Neural cell (in vitro differentiated cells): ENCODE data around the gene KIF12. TPM values are rescaled to one million over a fixed set of nuclear protein-coding genes. Genes with fewer than 3 reads are reported as not detected.

Source experiments
- H2AFZ ChIP-seq: fragments of 200-600, 300-800 bp; sonication (generic), shearing (Covaris generic); 2 replicates; pipeline ENCODE4 v1.6.0; 2014; ENCODE audit warnings: low read depth, mild to moderate bottlenecking, antibody characterized with exemption, low read length, moderate library complexity
- H3F3A ChIP-seq: fragments of 200-600 bp; shearing (Covaris generic); 2 replicates; pipeline ENCODE4 v1.6.1; 2016; ENCODE audit warnings: mild to moderate bottlenecking, moderate library complexity, mixed read lengths, antibody characterized with exemption, low read length; ENCODE audit not compliant: insufficient read depth, poor library complexity, severe bottlenecking
- H3K27ac ChIP-seq: fragments of 200-600, 300-800 bp; sonication (generic), shearing (Covaris generic); 2 replicates; pipeline ENCODE4 v1.5.1; 2014; ENCODE audit warnings: mild to moderate bottlenecking, low read length, moderate library complexity
- H3K27me3 ChIP-seq: fragments of 300-800, 200-600 bp; sonication (generic), shearing (Covaris generic); 2 replicates; pipeline ENCODE4 v1.6.0; 2014; ENCODE audit warnings: mild to moderate bottlenecking, low read depth, low read length, moderate library complexity; ENCODE audit not compliant: insufficient read depth
- H3K36me3 ChIP-seq: fragments of 300-800, 200-600 bp; sonication (generic), shearing (Covaris generic); 2 replicates; pipeline ENCODE4 v1.5.1; 2014; ENCODE audit warnings: mild to moderate bottlenecking, antibody characterized with exemption, low read length, moderate library complexity; ENCODE audit not compliant: insufficient read depth
- H3K4me2 ChIP-seq: fragments of 300-800, 200-600 bp; sonication (generic), shearing (Covaris generic); 2 replicates; pipeline ENCODE4 v1.6.0; 2014; ENCODE audit warnings: mild to moderate bottlenecking, low read length
- H3K4me3 ChIP-seq: fragments of 300-800, 200-600 bp; sonication (generic), shearing (Covaris generic); 2 replicates; pipeline ENCODE4 v1.5.1; 2014; ENCODE audit warnings: mild to moderate bottlenecking, low read length, moderate library complexity
- H3K79me2 ChIP-seq: fragments of 200-600 bp; shearing (Covaris generic); replicated peaks from 2 replicates; pipeline ENCODE4 v1.6.0; 2014; ENCODE audit warnings: mild to moderate bottlenecking, low read length, moderate library complexity; ENCODE audit not compliant: insufficient read depth
- H3K9ac ChIP-seq: fragments of 300-800, 200-600 bp; sonication (generic), shearing (Covaris generic); 2 replicates; pipeline ENCODE4 v1.6.1; 2016; ENCODE audit warnings: mild to moderate bottlenecking, low read length, mixed read lengths
- H3K9me2 ChIP-seq: fragments of 200-600 bp; shearing (Covaris generic); 2 replicates; pipeline ENCODE4 v1.6.1; 2016; ENCODE audit warnings: mild to moderate bottlenecking, low read length, mixed read lengths; ENCODE audit not compliant: insufficient read depth
- H3K9me3 ChIP-seq: fragments of 200-600, 300-800 bp; sonication (generic), shearing (Covaris generic); 2 replicates; pipeline ENCODE4 v1.6.1; 2016; ENCODE audit warnings: mild to moderate bottlenecking, mixed run types, low read length, moderate library complexity, mixed read lengths
- H4K20me1 ChIP-seq: fragments of 200-600 bp; shearing (Covaris generic); 2 replicates; pipeline ENCODE4 v1.6.1; 2016; ENCODE audit warnings: mild to moderate bottlenecking, mixed run types; ENCODE audit not compliant: insufficient read depth
- CTCF ChIP-seq: fragments of 450-650 bp; IDR thresholded peaks from 2 replicates; pipeline ENCODE4 v1.5.1; 2014; ENCODE audit warnings: antibody characterized with exemption, mild to moderate bottlenecking, moderate library complexity; ENCODE audit not compliant: poor library complexity, severe bottlenecking
- EP300 ChIP-seq: fragments of 450-650 bp; conservative IDR thresholded peaks from 2 replicates; pipeline ENCODE4 v1.6.1; 2014; ENCODE audit warnings: antibody characterized with exemption, mild to moderate bottlenecking, moderate library complexity; ENCODE audit not compliant: poor library complexity, severe bottlenecking
- EZH2 ChIP-seq: fragments of 200-600, 300-800 bp; shearing (Covaris generic), sonication (generic); IDR thresholded peaks from 2 replicates; pipeline ENCODE4 v1.6.1; 2014; ENCODE audit warnings: antibody characterized with exemption, low read length, borderline replicate concordance, mild to moderate bottlenecking; ENCODE audit not compliant: insufficient read depth, poor library complexity, severe bottlenecking
- MXI1 ChIP-seq: fragments of 450-650 bp; conservative IDR thresholded peaks from 2 replicates; pipeline ENCODE4 v1.6.1; 2014; ENCODE audit warnings: antibody characterized with exemption, mild to moderate bottlenecking; ENCODE audit not compliant: poor library complexity, severe bottlenecking
- POLR2AphosphoS5 ChIP-seq: IDR thresholded peaks from 2 replicates; pipeline ENCODE4 v1.6.1; 2012
- RAD21 ChIP-seq: fragments of 450-650 bp; conservative IDR thresholded peaks from 2 replicates; pipeline ENCODE4 v1.6.1; 2014; ENCODE audit warnings: antibody characterized with exemption, mild to moderate bottlenecking, moderate library complexity
- SMC3 ChIP-seq: fragments of 450-650 bp; conservative IDR thresholded peaks from 2 replicates; pipeline ENCODE4 v1.6.1; 2014; ENCODE audit warnings: antibody characterized with exemption, mild to moderate bottlenecking, moderate library complexity; ENCODE audit not compliant: poor library complexity
- TAF1 ChIP-seq: IDR thresholded peaks from 2 replicates; pipeline ENCODE4 v1.6.1; 2012; ENCODE audit warnings: low read depth
- polyA plus RNA-seq: library from polyadenylated mRNA; depleted of rRNA; stranded (reverse); fragments of >200 nt; gene quantifications from 2 replicates; pipeline ENCODE4 v1.2.3, GENCODE V29; 2014
- TF ChIP-seq, protein P1 (sequence below): IDR thresholded peaks from 2 replicates; pipeline ENCODE4 v1.6.1; 2012; ENCODE audit warnings: borderline replicate concordance

Gene KIF12
- polyA plus RNA-seq, 1 donor from 2014 or later: not detected

- no peaks in the 10 kb centered on the region for H3F3A ChIP-seq
- TF ChIP-seq SMC3: no peak
- TF ChIP-seq CTCF: no peak
- H3K79me2 ChIP-seq: no peaks in the 10 kb centered on the region
- H3K9ac ChIP-seq: no peak overlapping the region
- no peak overlapping the region for H3K27ac ChIP-seq
- no peaks in the 10 kb centered on the region for H3K27me3 ChIP-seq
- H3K36me3 ChIP-seq: no peaks in the 10 kb centered on the region
- H3K9me3 ChIP-seq: no peaks in the 10 kb centered on the region
- H4K20me1 ChIP-seq: no peaks in the 10 kb centered on the region
- no peak overlapping the region for H3K4me3 ChIP-seq
- no peak overlapping the region for H2AFZ ChIP-seq
- H3K9me2 ChIP-seq: no peaks in the 10 kb centered on the region
- no peak overlapping the region for H3K4me2 ChIP-seq
These were observed 39.5 kb upstream of the KIF12 start for GRCh38 chr9:114138552-114138971.

GRCh38 chr9:114137831-114138230 lies 38.7 kb upstream of the KIF12 start:
- no peak overlapping the region for H3K4me3 ChIP-seq
- no peaks in the 10 kb centered on the region for H4K20me1 ChIP-seq
- no peak overlapping the region for H3K27ac ChIP-seq
- no peaks in the 10 kb centered on the region for H3F3A ChIP-seq
- no peaks in the 10 kb centered on the region for H3K9me3 ChIP-seq
- no peaks in the 10 kb centered on the region for H3K27me3 ChIP-seq
- H3K79me2 ChIP-seq: no peaks in the 10 kb centered on the region
- TF ChIP-seq POLR2AphosphoS5 (no peak), SMC3 (no peak), EP300 (no peak)
- H2AFZ ChIP-seq: no peak overlapping the region
- H3K36me3 ChIP-seq: no peaks in the 10 kb centered on the region
- no peak overlapping the region for H3K9ac ChIP-seq
- H3K9me2 ChIP-seq: no peaks in the 10 kb centered on the region
- H3K4me2 ChIP-seq: no peak overlapping the region

DNA sequence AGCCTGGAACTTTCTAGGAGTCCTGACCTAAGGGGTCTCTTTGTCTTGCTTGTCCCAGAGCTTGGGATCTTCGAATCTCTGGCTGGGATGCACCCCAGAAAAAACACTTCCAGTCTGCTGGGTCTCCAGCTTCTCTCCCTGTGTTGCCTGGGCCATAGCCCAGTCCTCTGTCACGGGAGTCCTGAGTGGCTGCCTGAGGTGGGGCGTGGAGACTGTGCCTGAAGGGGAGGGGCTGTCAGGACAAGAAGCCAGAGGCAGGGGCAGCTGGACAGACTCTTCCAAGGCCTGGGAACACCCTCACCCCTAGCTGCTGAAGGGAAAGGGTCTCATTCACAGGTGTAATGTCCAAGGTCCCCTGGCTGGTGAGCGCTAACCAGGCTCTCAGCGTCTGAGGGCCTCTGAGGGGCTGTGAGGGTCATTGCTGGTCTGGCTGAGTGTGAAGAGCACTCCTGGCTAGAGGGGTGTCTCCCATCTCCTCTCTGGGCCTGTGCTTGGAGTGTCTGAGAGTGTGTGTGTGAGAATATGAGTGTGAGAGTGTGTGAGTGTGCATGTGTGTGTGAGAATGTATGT lies 35.8 kb upstream of the KIF12 start:
- H3K27me3 ChIP-seq: no peaks in the 10 kb centered on the region

More for the DNA sequence above, 35.8 kb upstream of the KIF12 start:
- Histone ChIP-seq H3K9me2 (no peaks in the 10 kb centered on the region), H3K4me3 (no peak overlapping the region), H3K4me2 (no peak overlapping the region), H4K20me1 (no peaks in the 10 kb centered on the region), H3K27ac (no peak overlapping the region), H3K9ac (no peak overlapping the region), H3K36me3 (no peaks in the 10 kb centered on the region), H3K79me2 (no peaks in the 10 kb centered on the region), H2AFZ (no peak overlapping the region), H3K9me3 (no peaks in the 10 kb centered on the region), H3F3A (no peaks in the 10 kb centered on the region)
- no peak for TF ChIP-seq EP300
- TF ChIP-seq SMC3: no peak
- TF ChIP-seq POLR2AphosphoS5: no peak
- no peak for TF ChIP-seq EZH2
- no peak for TF ChIP-seq RAD21
- TF ChIP-seq CTCF: no peak
- TF ChIP-seq, protein P1, sequence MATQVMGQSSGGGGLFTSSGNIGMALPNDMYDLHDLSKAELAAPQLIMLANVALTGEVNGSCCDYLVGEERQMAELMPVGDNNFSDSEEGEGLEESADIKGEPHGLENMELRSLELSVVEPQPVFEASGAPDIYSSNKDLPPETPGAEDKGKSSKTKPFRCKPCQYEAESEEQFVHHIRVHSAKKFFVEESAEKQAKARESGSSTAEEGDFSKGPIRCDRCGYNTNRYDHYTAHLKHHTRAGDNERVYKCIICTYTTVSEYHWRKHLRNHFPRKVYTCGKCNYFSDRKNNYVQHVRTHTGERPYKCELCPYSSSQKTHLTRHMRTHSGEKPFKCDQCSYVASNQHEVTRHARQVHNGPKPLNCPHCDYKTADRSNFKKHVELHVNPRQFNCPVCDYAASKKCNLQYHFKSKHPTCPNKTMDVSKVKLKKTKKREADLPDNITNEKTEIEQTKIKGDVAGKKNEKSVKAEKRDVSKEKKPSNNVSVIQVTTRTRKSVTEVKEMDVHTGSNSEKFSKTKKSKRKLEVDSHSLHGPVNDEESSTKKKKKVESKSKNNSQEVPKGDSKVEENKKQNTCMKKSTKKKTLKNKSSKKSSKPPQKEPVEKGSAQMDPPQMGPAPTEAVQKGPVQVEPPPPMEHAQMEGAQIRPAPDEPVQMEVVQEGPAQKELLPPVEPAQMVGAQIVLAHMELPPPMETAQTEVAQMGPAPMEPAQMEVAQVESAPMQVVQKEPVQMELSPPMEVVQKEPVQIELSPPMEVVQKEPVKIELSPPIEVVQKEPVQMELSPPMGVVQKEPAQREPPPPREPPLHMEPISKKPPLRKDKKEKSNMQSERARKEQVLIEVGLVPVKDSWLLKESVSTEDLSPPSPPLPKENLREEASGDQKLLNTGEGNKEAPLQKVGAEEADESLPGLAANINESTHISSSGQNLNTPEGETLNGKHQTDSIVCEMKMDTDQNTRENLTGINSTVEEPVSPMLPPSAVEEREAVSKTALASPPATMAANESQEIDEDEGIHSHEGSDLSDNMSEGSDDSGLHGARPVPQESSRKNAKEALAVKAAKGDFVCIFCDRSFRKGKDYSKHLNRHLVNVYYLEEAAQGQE: no peak
- TF ChIP-seq TAF1: no peak
- no peak for TF ChIP-seq MXI1
